Cortex of kidney (tissue), 1 donor: Measurements from ENCODE around the gene PNMA3.
A peak's percentile ranks its signal among the peaks of the same experiment; 100 is the strongest.
"Not testable (repeated sequence)": the region's sequence is repeated elsewhere in the genome, so short reads cannot be mapped to it uniquely, and the experiment has no call there.

ENCODE experiments used
- DNase-seq: peaks from one replicate; lab custom pipeline; 2025; lab: John Stamatoyannopoulos, UW

PNMA3 gene

GRCh38 chrX:153055871-153056749, at the start of gene PNMA3:
Gene PNMA3, plus strand, starts transcription at chrX:153056470. Its CDS starts 586 bp downstream, at chrX:153057056.
- no peak for DNase-seq

- DNase-seq: not testable (repeated sequence)
Measured at GRCh38 chrX:153017174-153017573, 39.1 kb upstream of the PNMA3 start.

- DNase-seq: no peak
Measured at GRCh38 chrX:153019166-153019565, 37.1 kb upstream of the PNMA3 start.

- not testable (repeated sequence) for DNase-seq
Measured at GRCh38 chrX:153026501-153026900, 29.8 kb upstream of the PNMA3 start.

GRCh38 chrX:153028487-153028886, 27.8 kb upstream of the PNMA3 start:
- not testable (repeated sequence) for DNase-seq

GRCh38 chrX:153029162-153029561, 27.1 kb upstream of the PNMA3 start:
- DNase-seq: no peak

GRCh38 chrX:153029875-153030274, 26.4 kb upstream of the PNMA3 start:
- DNase-seq: no peak

- DNase-seq: no peak
Measured at GRCh38 chrX:153030801-153031200, 25.5 kb upstream of the PNMA3 start.

GRCh38 chrX:153032397-153033118, 23.7 kb upstream of the PNMA3 start:
- peak; percentile 8 for DNase-seq

- DNase-seq: no peak
Measured at GRCh38 chrX:153049093-153049492, 7.2 kb upstream of the PNMA3 start.

- no peak for DNase-seq
Measured at GRCh38 chrX:153052534-153052933, 3.7 kb upstream of the PNMA3 start.

- DNase-seq: no peak
Measured at GRCh38 chrX:153057281-153057680, 1.0 kb downstream of the PNMA3 start.

- no peak for DNase-seq
Measured at GRCh38 chrX:153059191-153060094, 3.2 kb downstream of the PNMA3 start.

GRCh38 chrX:153060095-153060445, 3.8 kb downstream of the PNMA3 start:
- DNase-seq: no peak

GRCh38 chrX:153061732-153062131, 5.5 kb downstream of the PNMA3 start:
- DNase-seq: no peak

GRCh38 chrX:153063315-153063714, 7.0 kb downstream of the PNMA3 start:
- DNase-seq: no peak

- DNase-seq: no peak
Measured at GRCh38 chrX:153064061-153064460, 7.8 kb downstream of the PNMA3 start.

- DNase-seq: no peak
Measured at GRCh38 chrX:153065389-153065788, 9.1 kb downstream of the PNMA3 start.

GRCh38 chrX:153066402-153066801, 10.1 kb downstream of the PNMA3 start:
- not testable (repeated sequence) for DNase-seq

GRCh38 chrX:153071909-153072583, 15.8 kb downstream of the PNMA3 start, which contains the start of gene PNMA6A:
Gene PNMA6A, plus strand, starts transcription at chrX:153072454. Its CDS starts 609 bp downstream, at chrX:153073063.
- DNase-seq: not testable (repeated sequence)

- DNase-seq: not testable (repeated sequence)
Measured at GRCh38 chrX:153073331-153073730, 17.1 kb downstream of the PNMA3 start.
